ENCODE data around the gene TP73.

- no peak for TF ChIP-seq CTCF (IDR thresholded peaks at IDR 0.05; ENCODE audit: low read depth, low read length, poor library complexity, severe bottlenecking)
- TF ChIP-seq EZH2phosphoT487 (IDR thresholded peaks at IDR 0.05; ENCODE audit: borderline replicate concordance, low read length): no peak
Measured at GRCh38 chr1:3654549-3655281, 2.4 kb downstream of the TP73 start.

Data from DOHH2 (cell line).